ENCODE data around the gene STIP1. TPM values are rescaled to one million over a fixed set of nuclear protein-coding genes. Genes with fewer than 3 reads are reported as not detected.

Gene STIP1
- total RNA-seq, 1 donor from 2014 or later = 91.3 TPM

- Histone ChIP-seq H3K27me3 (no peaks in the 10 kb centered on the region), H3K4me3 (no peak overlapping the region), H3K27ac (no peak overlapping the region), H3K36me3 (no peaks in the 10 kb centered on the region), H3K9me3 (no peaks in the 10 kb centered on the region), H3K4me1 (peaks cover 35% of the 10 kb centered on the region)
- TF ChIP-seq POLR2AphosphoS5 (IDR thresholded peaks at IDR 0.05; ENCODE audit: insufficient read depth in 1 of 2, low read depth in 1 of 2) (no peak), POLR2A (IDR thresholded peaks at IDR 0.05) (no peak), CTCF (IDR thresholded peaks at IDR 0.05) (no peak)
- intact Hi-C loops (cut with DNase I) = no loop called here
- no peak for DNase-seq (ENCODE audit: extremely low spot score in 2 of 2)
These were observed 36.7 kb downstream of the STIP1 start for GRCh38 chr11:64222651-64223000.

- no peaks in the 10 kb centered on the region for H3K36me3 ChIP-seq
- no peak for DNase-seq (ENCODE audit: extremely low spot score in 2 of 2)
- no peaks in the 10 kb centered on the region for H3K27me3 ChIP-seq
- H3K27ac ChIP-seq = no peak overlapping the region
- TF ChIP-seq CTCF (IDR thresholded peaks at IDR 0.05) (no peak), POLR2AphosphoS5 (IDR thresholded peaks at IDR 0.05; ENCODE audit: insufficient read depth in 1 of 2, low read depth in 1 of 2) (no peak), POLR2A (IDR thresholded peaks at IDR 0.05) (no peak)
- peaks cover 39% of the 10 kb centered on the region for H3K4me1 ChIP-seq
- intact Hi-C loops (cut with DNase I) = no loop called here
- H3K9me3 ChIP-seq = no peaks in the 10 kb centered on the region
- no peak overlapping the region for H3K4me3 ChIP-seq
These were observed 37.2 kb downstream of the STIP1 start for GRCh38 chr11:64223001-64223651.

- no peaks in the 10 kb centered on the region for H3K36me3 ChIP-seq
- TF ChIP-seq CTCF (IDR thresholded peaks at IDR 0.05) = no peak
- no peak for TF ChIP-seq POLR2A (IDR thresholded peaks at IDR 0.05)
- no peak for TF ChIP-seq POLR2AphosphoS5 (IDR thresholded peaks at IDR 0.05; ENCODE audit: insufficient read depth in 1 of 2, low read depth in 1 of 2)
- H3K9me3 ChIP-seq = no peaks in the 10 kb centered on the region
- intact Hi-C loops (cut with DNase I) = no loop called here
- H3K4me1 ChIP-seq = peaks cover 44% of the 10 kb centered on the region
- no peak overlapping the region for H3K27ac ChIP-seq
- H3K4me3 ChIP-seq = no peak overlapping the region
- no peak for DNase-seq (ENCODE audit: extremely low spot score in 2 of 2)
- H3K27me3 ChIP-seq = no peaks in the 10 kb centered on the region
These were observed 38.4 kb downstream of the STIP1 start for GRCh38 chr11:64224151-64224890.

- Histone ChIP-seq H3K27ac (peak overlapping the region; percentile 81), H3K27me3 (no peaks in the 10 kb centered on the region), H3K4me1 (peaks cover 52% of the 10 kb centered on the region), H3K9me3 (no peaks in the 10 kb centered on the region), H3K36me3 (no peaks in the 10 kb centered on the region), H3K4me3 (peak overlapping the region; percentile 78 to 97)
- DNase-seq (ENCODE audit: extremely low spot score in 2 of 2) = no peak
- intact Hi-C loops (cut with DNase I) = no loop called here
- no peak for TF ChIP-seq POLR2A (IDR thresholded peaks at IDR 0.05)
- no peak for TF ChIP-seq POLR2AphosphoS5 (IDR thresholded peaks at IDR 0.05; ENCODE audit: insufficient read depth in 1 of 2, low read depth in 1 of 2)
These were observed 39.1 kb downstream of the STIP1 start for GRCh38 chr11:64224891-64225607.

GRCh38 chr11:64225608-64226506 lies 39.9 kb downstream of the STIP1 start, which contains the start of the genes NUDT22 and TRPT1:
Gene NUDT22, plus strand, starts transcription at chr11:64226274. Its CDS starts 379 bp downstream, at chr11:64226653.
Gene TRPT1, minus strand, starts transcription at chr11:64226186. Its CDS starts 326 bp downstream, at chr11:64225860.
- H3K36me3 ChIP-seq = no peaks in the 10 kb centered on the region
- DNase-seq (ENCODE audit: extremely low spot score in 2 of 2) = peak in 1 of 2 donors; percentile 92
- TF ChIP-seq POLR2AphosphoS5 (IDR thresholded peaks at IDR 0.05; ENCODE audit: insufficient read depth in 1 of 2, low read depth in 1 of 2) = peak; percentile 84 to 97
- no peak for TF ChIP-seq CTCF (IDR thresholded peaks at IDR 0.05)
- peak in 1 of 2 donors; percentile 88 for TF ChIP-seq POLR2A (IDR thresholded peaks at IDR 0.05)
- H3K27ac ChIP-seq = peak within 1 kb of the TSS; percentile 81
- H3K27me3 ChIP-seq = no peaks in the 10 kb centered on the region
- no peaks in the 10 kb centered on the region for H3K9me3 ChIP-seq
- peaks cover 55% of the 10 kb centered on the region for H3K4me1 ChIP-seq
- peak within 1 kb of the TSS; percentile 78 to 97 for H3K4me3 ChIP-seq
- intact Hi-C loops (cut with DNase I) = no loop called here
